Activated CD4-positive, alpha-beta memory T cell treated with anti-CD3 and anti-CD28 coated beads, Interleukin-2, amount 10 ng/mL, durations not matched to agents 7 days and 5 days (primary cell): ENCODE results near the gene ACSL6. TPM values are rescaled to one million over a fixed set of nuclear protein-coding genes. Genes with fewer than 3 reads are reported as not detected.

Experiments
- CTCF ChIA-PET: fragments of 350-600 bp; sonication (Branson Sonifier 250); formaldehyde crosslinking; loops from one replicate; lab custom pipeline; 2021; ENCODE audit warnings: antibody characterized with exemption, inconsistent platforms; lab: Charles Lee
- POLR2A ChIA-PET: fragments of 350-600 bp; sonication (Branson Sonifier 250); formaldehyde crosslinking; loops from one replicate; lab custom pipeline; 2021; ENCODE audit warnings: antibody characterized with exemption; lab: Charles Lee
- DNase-seq: peaks from one replicate; pipeline ENCODE4 v3.0.0-alpha.2; 2020
- H3K27ac Mint-ChIP-seq: one replicate; pipeline ENCODE4 v1.8.0; 2021; ENCODE audit warnings: mild to moderate bottlenecking, mixed read lengths
- H3K27me3 Mint-ChIP-seq: one replicate; pipeline ENCODE4 v1.8.0; 2021; ENCODE audit warnings: mixed read lengths
- H3K36me3 Mint-ChIP-seq: one replicate; pipeline ENCODE4 v1.8.0; 2021; ENCODE audit warnings: low read depth, mixed read lengths
- H3K4me1 Mint-ChIP-seq: one replicate; pipeline ENCODE4 v1.8.0; 2021; ENCODE audit warnings: mixed read lengths
- H3K4me3 Mint-ChIP-seq: one replicate; pipeline ENCODE4 v1.8.0; 2021; ENCODE audit warnings: mild to moderate bottlenecking, mixed read lengths
- H3K9me3 Mint-ChIP-seq: one replicate; pipeline ENCODE4 v1.8.0; 2021; ENCODE audit warnings: mixed read lengths
- total RNA-seq, 2 experiments: library from RNA; stranded (reverse); gene quantifications; one replicate each; pipeline ENCODE4 v1.2.3, GENCODE V29; 2021

The ACSL6 gene
- total RNA-seq, 2 experiments from 2014 or later: 10.6 to 11.5 TPM

DNA sequence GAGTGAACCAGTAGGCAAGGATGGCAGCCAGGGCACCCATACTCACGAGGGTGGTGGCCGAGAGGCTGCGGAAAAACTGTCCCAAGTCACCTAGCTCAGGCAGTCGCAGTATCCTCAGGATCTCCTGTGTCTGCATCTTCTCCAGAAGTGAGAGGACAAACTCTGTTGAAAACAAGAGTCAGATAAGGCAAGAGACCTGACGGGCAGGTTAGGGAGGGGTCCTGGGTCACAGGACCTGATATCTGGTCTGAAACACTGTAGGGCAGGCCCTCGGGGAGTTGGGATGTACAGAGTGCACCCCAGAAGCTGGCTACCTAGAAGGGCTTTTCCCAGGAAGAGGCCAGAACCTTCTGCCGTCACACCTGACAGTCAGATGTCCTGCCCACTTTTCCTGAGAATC is 17.4 kb downstream of the ACSL6 start:
- Mint-ChIP-seq H3K27me3 (no peaks in the 10 kb centered on the region), H3K27ac (no peak overlapping the region), H3K4me1 (peaks cover 17% of the 10 kb centered on the region), H3K9me3 (no peaks in the 10 kb centered on the region), H3K36me3 (no peaks in the 10 kb centered on the region), H3K4me3 (no peak overlapping the region)
- ChIA-PET CTCF (no interaction called here), POLR2A (no interaction called here)
- no peak for DNase-seq

DNA sequence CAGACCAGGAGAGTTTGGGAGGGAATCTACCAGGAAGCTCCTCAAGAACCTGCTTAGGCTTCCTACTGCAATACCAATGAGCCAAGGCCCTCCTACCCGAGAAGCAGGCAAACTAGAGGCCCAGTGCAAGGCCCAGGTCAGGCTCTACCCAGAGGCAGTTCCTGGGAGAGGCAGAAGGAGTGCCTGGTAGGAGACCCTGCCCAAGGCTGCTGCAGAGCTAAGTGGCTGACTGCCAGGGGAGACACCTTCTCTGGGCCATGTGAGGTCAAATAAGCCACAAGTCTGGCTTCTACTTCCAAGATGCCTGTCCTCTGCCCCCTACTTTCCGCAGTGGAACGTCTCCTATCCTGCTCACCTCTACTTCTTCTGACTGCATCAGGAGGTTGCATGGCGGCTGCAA is 17.8 kb downstream of the ACSL6 start:
- H3K4me3 Mint-ChIP-seq: no peak overlapping the region
- ChIA-PET CTCF (interaction anchor here (1.0 to 1.5 kb wide), 2 partner anchors 9 to 14 kb away, joined by 3 to 4 read pairs; no protein-coding TSS in a partner anchor), POLR2A (no interaction called here)
- H3K27ac Mint-ChIP-seq: no peak overlapping the region
- peaks cover 15% of the 10 kb centered on the region for H3K4me1 Mint-ChIP-seq
- no peaks in the 10 kb centered on the region for H3K9me3 Mint-ChIP-seq
- DNase-seq: no peak
- no peaks in the 10 kb centered on the region for H3K27me3 Mint-ChIP-seq
- H3K36me3 Mint-ChIP-seq: no peaks in the 10 kb centered on the region

DNA sequence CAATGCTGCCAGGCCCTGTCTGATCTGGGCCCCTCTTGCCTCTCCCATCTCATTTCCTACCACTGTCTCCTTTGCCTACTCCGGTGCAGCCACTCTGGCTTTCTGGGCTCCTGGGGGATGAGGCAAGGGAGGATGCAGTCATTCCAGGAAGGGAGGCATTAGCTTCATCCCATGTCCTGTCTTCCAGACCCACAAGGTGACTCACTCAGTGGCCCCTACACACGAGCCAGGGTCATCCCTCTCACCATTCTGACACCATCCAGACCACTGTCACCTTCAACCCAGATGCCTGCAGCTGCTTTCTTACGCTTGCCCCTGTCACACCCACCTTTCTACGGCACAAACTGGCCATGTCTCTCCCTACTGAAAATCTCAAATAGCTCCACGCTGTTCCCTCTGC is 19.1 kb downstream of the ACSL6 start:
- no peaks in the 10 kb centered on the region for H3K27me3 Mint-ChIP-seq
- CTCF ChIA-PET: interaction anchor here (1.5 to 1.6 kb wide), 2 partner anchors 15 to 403 kb away, joined by 4 read pairs; no protein-coding TSS in a partner anchor
- H3K36me3 Mint-ChIP-seq: no peaks in the 10 kb centered on the region
- DNase-seq: no peak
- H3K4me1 Mint-ChIP-seq: peaks cover 11% of the 10 kb centered on the region
- no peaks in the 10 kb centered on the region for H3K9me3 Mint-ChIP-seq
- H3K4me3 Mint-ChIP-seq: no peak overlapping the region
- H3K27ac Mint-ChIP-seq: no peak overlapping the region
- POLR2A ChIA-PET: no interaction called here

DNA sequence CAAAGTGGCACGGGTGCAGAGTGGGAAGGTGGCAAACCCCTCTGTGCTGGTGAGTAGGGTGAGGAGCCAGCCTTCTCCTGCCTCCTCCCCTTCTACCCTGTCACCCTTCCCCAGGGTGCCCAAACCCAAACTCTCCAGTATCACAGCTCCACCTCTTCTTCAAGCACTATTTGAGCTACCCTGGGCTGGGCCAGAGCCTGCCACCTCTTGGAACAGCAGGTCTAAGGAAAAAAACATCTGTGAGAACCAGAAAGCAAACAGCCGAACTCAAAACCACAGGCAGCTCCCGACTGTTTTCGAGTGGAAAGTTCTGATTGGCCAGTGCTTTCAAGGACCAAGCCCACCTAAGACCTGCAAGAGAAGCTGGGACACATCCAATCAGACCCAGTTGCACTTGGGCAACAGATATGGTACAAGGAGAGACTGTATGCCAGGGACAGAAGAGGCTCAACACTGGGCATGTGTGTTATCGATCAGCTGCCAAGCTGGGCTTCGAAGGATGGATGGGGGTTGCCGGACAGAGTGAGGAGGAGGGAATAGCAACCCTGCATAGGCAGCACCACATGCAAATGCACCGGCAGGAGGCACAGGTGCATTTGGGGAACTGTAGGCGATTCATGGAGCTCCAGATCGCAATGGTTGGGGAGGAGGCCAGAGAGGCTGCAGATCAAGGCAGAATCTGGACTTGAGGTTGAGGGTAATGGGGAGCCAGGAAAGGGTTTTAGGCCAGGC is 19.7 kb downstream of the ACSL6 start:
- Mint-ChIP-seq H3K4me3 (no peak overlapping the region), H3K27me3 (no peaks in the 10 kb centered on the region), H3K27ac (no peak overlapping the region), H3K9me3 (no peaks in the 10 kb centered on the region), H3K36me3 (no peaks in the 10 kb centered on the region), H3K4me1 (peaks cover 4% of the 10 kb centered on the region)
- ChIA-PET POLR2A (no interaction called here), CTCF (interaction anchor here (1.6 kb wide), 2 partner anchors 16 to 402 kb away, joined by 4 read pairs; no protein-coding TSS in a partner anchor)
- DNase-seq: no peak

DNA sequence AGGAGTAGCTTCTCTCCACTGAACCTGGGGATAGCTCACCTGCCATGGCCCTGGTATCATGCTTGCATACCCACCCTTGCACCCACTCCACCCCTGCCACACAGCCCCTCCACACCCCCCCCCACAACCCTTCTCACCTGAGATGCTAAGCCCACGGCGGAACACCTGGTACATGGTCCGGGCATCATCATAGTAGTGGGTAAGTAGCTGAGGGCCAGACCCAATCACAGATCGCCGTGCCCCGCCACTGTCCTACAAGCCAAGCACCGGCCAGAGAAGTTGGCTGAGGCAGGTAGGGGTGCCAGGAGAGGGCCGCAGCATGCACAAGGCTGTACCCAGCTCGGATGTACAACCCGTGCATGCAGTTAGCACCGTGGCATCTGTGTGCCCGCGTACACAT is 20.7 kb downstream of the ACSL6 start:
- H3K27me3 Mint-ChIP-seq: no peaks in the 10 kb centered on the region
- H3K36me3 Mint-ChIP-seq: no peaks in the 10 kb centered on the region
- no peaks in the 10 kb centered on the region for H3K9me3 Mint-ChIP-seq
- POLR2A ChIA-PET: no interaction called here
- no peaks in the 10 kb centered on the region for H3K4me1 Mint-ChIP-seq
- CTCF ChIA-PET: interaction anchor here (1.6 kb wide), 2 partner anchors 17 to 401 kb away, joined by 4 read pairs; no protein-coding TSS in a partner anchor
- no peak overlapping the region for H3K27ac Mint-ChIP-seq
- no peak for DNase-seq
- H3K4me3 Mint-ChIP-seq: no peak overlapping the region

DNA sequence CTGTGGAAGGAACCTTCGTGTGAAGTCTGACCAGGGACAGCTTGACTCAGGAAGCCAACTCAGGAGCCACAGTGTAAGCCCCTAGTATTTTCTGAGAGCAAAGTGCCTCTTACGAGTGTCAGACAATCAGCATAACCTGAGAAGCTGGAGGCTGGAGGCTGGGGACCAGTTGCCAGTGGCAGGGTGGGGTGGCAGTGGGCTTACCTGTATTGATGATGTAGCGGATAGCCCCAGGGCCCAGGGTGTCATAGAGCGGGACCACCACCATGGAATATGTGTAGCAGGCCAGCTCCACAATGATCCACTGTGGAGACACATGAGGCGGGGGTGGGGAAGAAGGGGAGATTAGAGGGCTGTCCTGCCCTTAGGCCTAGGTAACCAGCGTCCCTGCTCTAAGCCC is 22.9 kb downstream of the ACSL6 start:
- H3K27ac Mint-ChIP-seq: no peak overlapping the region
- DNase-seq: no peak
- H3K9me3 Mint-ChIP-seq: no peaks in the 10 kb centered on the region
- H3K4me3 Mint-ChIP-seq: no peak overlapping the region
- H3K4me1 Mint-ChIP-seq: no peaks in the 10 kb centered on the region
- H3K27me3 Mint-ChIP-seq: no peaks in the 10 kb centered on the region
- ChIA-PET CTCF (no interaction called here), POLR2A (no interaction called here)
- no peaks in the 10 kb centered on the region for H3K36me3 Mint-ChIP-seq

DNA sequence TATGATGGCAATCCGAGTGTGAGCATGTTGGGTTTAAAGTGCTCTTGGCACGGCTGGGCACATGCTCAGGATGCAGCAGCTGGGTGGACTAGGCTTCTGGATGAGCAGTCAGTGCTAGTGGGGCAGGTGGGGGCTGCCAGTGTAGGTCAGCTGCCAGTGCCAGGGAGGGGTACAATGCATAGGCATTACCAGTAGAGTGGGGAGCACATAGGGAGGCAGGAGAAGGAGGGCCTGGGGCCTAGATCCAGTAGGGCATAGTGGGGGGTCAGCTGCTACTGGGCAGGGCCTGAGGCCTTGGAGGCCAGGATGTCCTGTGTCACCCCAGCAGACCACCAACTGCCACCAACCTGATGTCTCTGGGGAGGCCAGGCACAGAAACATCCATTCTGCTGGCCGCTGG is 24.2 kb downstream of the ACSL6 start:
- Mint-ChIP-seq H3K4me1 (peaks cover 3% of the 10 kb centered on the region), H3K4me3 (no peak overlapping the region), H3K27me3 (no peaks in the 10 kb centered on the region), H3K36me3 (no peaks in the 10 kb centered on the region), H3K9me3 (no peaks in the 10 kb centered on the region), H3K27ac (no peak overlapping the region)
- DNase-seq: no peak
- CTCF ChIA-PET: no interaction called here
- POLR2A ChIA-PET: interaction anchor here (1.3 kb wide), 1 partner anchor 9 kb away, joined by 3 read pairs; no protein-coding TSS in a partner anchor

DNA sequence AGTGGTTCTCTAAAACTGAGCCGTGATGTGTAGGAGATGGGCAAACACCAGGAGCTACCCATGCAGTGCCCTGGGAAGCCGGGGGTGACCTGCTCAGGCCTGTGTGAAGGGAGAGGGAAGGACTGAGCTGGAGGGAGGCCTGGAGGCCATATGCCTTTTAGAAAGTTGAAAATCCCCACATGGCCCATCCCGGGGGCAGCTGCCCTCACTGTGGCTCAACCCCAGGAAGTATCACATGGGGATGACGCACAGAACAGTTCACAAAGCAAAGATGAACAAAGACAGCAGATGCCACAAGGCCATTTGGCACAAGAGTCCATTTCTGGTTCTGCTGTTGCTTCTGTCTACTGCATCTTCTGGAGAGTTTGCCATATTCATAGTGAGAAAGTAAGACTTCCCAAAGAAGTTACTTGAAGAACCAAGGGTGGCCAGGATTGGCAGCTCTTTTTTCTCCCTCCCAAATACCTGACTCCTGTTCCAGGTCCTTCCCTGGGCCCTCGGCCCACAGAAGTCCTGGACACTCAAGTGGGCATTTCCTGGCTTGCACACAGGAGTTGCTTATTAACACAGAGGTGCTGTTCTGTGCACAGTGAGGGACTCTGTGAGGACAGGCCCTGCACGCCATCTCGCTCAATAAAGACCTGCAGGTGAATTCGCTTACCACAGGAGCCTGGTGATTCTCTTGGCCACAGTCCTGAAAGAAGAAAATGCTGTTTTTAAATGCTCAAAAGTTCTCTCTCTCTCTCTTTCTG is 25.1 kb downstream of the ACSL6 start:
- H3K4me3 Mint-ChIP-seq: no peak overlapping the region
- H3K4me1 Mint-ChIP-seq: peaks cover 3% of the 10 kb centered on the region
- H3K9me3 Mint-ChIP-seq: no peaks in the 10 kb centered on the region
- H3K27ac Mint-ChIP-seq: no peak overlapping the region
- ChIA-PET CTCF (no interaction called here), POLR2A (no interaction called here)
- H3K36me3 Mint-ChIP-seq: no peaks in the 10 kb centered on the region
- H3K27me3 Mint-ChIP-seq: no peaks in the 10 kb centered on the region
- DNase-seq: no peak

DNA sequence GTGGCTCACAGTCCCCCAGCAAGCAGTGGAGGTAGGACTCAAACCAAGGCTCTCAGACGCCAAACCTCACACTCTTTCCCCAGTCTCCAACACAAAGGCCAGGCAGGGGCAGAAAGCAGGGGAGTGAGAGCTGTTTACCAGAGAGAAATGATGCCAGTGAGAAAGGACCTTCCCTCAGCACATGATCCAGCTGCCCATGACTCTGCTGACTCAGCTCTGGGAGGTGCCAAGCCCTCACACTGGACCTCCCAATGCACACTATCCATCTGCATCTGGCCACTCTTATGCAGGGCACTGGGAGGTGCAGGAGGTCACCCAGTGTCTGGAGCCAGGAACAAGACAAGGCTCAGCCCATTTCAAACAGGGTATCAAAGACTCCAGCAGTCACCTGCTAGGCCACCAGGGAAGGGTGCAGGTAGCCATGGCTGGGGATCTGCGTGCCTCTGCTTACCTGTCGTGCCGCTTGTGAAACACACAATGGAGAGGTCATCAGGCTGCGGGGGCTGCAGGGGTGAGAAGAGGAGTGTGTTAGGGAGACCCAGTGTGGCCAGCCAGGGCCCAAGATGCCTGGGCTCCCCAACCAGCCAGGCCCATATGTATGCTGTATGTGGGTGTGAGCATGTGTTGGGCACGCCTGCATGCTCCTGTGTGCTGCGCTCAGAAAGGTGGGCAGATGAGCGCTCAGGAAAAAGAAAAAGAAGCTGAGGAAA is 26.3 kb downstream of the ACSL6 start:
- no peak overlapping the region for H3K4me3 Mint-ChIP-seq
- ChIA-PET CTCF (interaction anchor here (1.1 kb wide), 1 partner anchor 8 kb away, joined by 3 read pairs; no protein-coding TSS in a partner anchor), POLR2A (no interaction called here)
- DNase-seq: no peak
- no peak overlapping the region for H3K27ac Mint-ChIP-seq
- H3K27me3 Mint-ChIP-seq: no peaks in the 10 kb centered on the region
- peaks cover 3% of the 10 kb centered on the region for H3K4me1 Mint-ChIP-seq
- no peaks in the 10 kb centered on the region for H3K36me3 Mint-ChIP-seq
- H3K9me3 Mint-ChIP-seq: no peaks in the 10 kb centered on the region

DNA sequence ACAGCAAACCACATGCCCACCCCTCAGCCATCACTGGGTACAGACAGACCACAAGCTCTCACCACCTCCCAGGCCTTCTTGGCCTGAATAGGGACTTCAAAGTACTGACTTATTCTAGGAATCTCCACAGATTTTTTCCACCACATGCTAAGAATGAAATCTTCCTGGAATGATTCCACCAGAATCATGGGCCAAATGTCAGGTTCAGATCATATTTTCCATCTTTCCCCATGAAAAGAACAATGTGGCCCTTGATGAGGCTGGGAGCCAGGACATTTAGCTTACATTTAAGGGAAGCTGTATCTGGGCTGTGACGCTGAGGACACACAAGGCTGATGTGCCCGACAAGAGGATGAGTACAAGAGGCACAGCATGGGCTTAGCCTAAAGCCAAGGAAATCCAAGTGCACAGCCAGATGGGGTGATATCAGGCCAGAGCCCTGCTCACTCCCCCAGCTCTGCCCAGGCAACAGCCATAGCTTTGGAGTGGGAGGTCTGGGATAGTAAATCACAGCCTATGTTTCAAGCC is 28.1 kb downstream of the ACSL6 start:
- POLR2A ChIA-PET: no interaction called here
- no peak for DNase-seq
- CTCF ChIA-PET: no interaction called here
- Mint-ChIP-seq H3K9me3 (no peaks in the 10 kb centered on the region), H3K4me1 (peaks cover 3% of the 10 kb centered on the region), H3K4me3 (no peak overlapping the region), H3K36me3 (no peaks in the 10 kb centered on the region), H3K27ac (no peak overlapping the region), H3K27me3 (no peaks in the 10 kb centered on the region)

DNA sequence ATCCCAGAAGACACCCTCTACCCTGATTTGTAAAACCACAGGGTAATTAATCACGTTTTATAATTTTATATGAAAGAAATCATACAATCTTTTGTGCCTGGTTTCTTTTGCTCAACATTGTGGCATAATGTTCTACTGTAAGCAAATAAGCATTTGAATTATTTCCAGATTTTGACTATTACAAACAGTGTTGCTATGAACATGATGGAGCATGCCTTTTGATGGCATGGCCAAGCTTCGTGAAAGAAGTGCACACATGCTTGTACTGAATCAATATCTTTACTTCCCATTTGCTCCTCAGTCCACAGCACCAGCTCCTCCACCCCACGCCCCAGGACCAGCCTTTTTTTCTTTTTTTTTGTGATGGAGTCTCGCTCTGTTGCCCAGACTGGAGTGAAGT is 29.9 kb downstream of the ACSL6 start:
- no peaks in the 10 kb centered on the region for H3K27me3 Mint-ChIP-seq
- no peak for DNase-seq
- H3K4me3 Mint-ChIP-seq: no peak overlapping the region
- peaks cover 6% of the 10 kb centered on the region for H3K4me1 Mint-ChIP-seq
- no peak overlapping the region for H3K27ac Mint-ChIP-seq
- ChIA-PET POLR2A (no interaction called here), CTCF (no interaction called here)
- no peaks in the 10 kb centered on the region for H3K9me3 Mint-ChIP-seq
- no peaks in the 10 kb centered on the region for H3K36me3 Mint-ChIP-seq

DNA sequence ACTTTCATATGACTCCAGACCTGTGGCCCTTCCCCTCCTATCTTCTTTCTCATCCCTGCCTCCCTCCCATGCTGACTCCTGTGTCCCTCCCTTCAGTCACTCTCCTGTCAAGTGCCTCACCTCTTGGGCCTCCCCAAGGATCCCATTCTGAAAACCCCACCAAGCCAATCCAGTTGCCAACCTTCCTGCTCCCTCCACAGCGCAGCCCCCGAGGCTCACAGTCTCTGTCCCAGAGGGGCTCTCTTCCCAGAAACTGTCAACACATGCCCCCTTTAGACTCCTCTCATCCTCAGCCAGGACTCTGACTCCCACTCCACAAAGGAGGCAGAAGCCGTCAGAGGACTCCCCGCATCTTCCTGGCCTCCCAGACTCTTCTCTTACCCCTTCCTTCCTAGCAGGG is 30.8 kb downstream of the ACSL6 start:
- H3K4me1 Mint-ChIP-seq: peaks cover 13% of the 10 kb centered on the region
- no peak overlapping the region for H3K27ac Mint-ChIP-seq

DNA sequence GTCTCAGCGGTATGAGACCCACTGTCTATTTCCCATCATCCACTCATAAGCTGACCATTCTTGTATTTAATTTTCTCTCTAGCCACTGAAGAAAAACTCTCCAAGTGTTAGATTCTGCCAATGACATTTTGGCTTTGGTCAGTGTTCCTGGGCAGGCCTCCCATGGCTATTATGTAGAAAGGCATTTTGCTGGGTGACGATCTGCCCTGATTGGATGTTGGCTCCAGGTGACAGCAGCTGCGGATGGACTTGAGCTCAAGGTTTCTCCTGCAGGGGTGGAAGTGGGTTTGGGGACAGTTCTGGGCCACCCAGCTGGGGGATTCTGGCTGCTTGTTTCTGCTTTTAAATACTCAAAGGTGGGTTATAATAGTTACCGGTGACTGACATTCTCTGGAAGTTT is 31.6 kb downstream of the ACSL6 start:
- no peaks in the 10 kb centered on the region for H3K9me3 Mint-ChIP-seq
- peaks cover 21% of the 10 kb centered on the region for H3K4me1 Mint-ChIP-seq
- H3K4me3 Mint-ChIP-seq: no peak overlapping the region
- no peaks in the 10 kb centered on the region for H3K27me3 Mint-ChIP-seq
- ChIA-PET CTCF (no interaction called here), POLR2A (no interaction called here)
- H3K27ac Mint-ChIP-seq: no peak overlapping the region
- H3K36me3 Mint-ChIP-seq: no peaks in the 10 kb centered on the region
- no peak for DNase-seq

More for the DNA sequence above, 30.8 kb downstream of the ACSL6 start:
- ChIA-PET POLR2A (interaction anchor here (0.6 kb wide), 1 partner anchor 183 kb away, joined by 3 read pairs; no protein-coding TSS in a partner anchor), CTCF (no interaction called here)
- no peak overlapping the region for H3K4me3 Mint-ChIP-seq
- no peak for DNase-seq
- H3K9me3 Mint-ChIP-seq: no peaks in the 10 kb centered on the region
- no peaks in the 10 kb centered on the region for H3K36me3 Mint-ChIP-seq
- no peaks in the 10 kb centered on the region for H3K27me3 Mint-ChIP-seq
